ENCODE data around the gene NAGPA.

The NAGPA gene

GRCh38 chr16:5001571-5001970 lies 32.2 kb downstream of the NAGPA start:
- DNase-seq, result no peak

- no peak for DNase-seq
These were observed 33.1 kb downstream of the NAGPA start for GRCh38 chr16:5000573-5001001.

GRCh38 chr16:4994719-4995434 lies 38.9 kb downstream of the NAGPA start:
- no peak for DNase-seq

- no peak for DNase-seq
These were observed 42.0 kb downstream of the NAGPA start for GRCh38 chr16:4991754-4992153.

GRCh38 chr16:4990415-4990814 lies 43.3 kb downstream of the NAGPA start:
- DNase-seq, result no peak

- no peak for DNase-seq
These were observed 44.2 kb downstream of the NAGPA start for GRCh38 chr16:4989391-4990006.

- DNase-seq, result no peak
These were observed 45.1 kb downstream of the NAGPA start for GRCh38 chr16:4988647-4989046.

- DNase-seq, result no peak
These were observed 46.0 kb downstream of the NAGPA start for GRCh38 chr16:4987580-4988374.

- DNase-seq, result no peak
These were observed 46.5 kb downstream of the NAGPA start for GRCh38 chr16:4987250-4987579.

- DNase-seq, result no peak
These were observed 49.4 kb downstream of the NAGPA start for GRCh38 chr16:4984174-4984990.

GRCh38 chr16:4982056-4982867 lies 51.5 kb downstream of the NAGPA start:
- no peak for DNase-seq

GRCh38 chr16:4981473-4981872 lies 52.3 kb downstream of the NAGPA start:
- DNase-seq, result no peak

GRCh38 chr16:4980691-4981090 lies 53.0 kb downstream of the NAGPA start:
- DNase-seq, result no peak

- DNase-seq, result no peak
These were observed 53.7 kb downstream of the NAGPA start for GRCh38 chr16:4979736-4980660.

- no peak for DNase-seq
These were observed 54.6 kb downstream of the NAGPA start for GRCh38 chr16:4979164-4979563.

- DNase-seq, result no peak
These were observed 57.1 kb downstream of the NAGPA start for GRCh38 chr16:4976611-4977145.

GRCh38 chr16:4976079-4976478 lies 57.7 kb downstream of the NAGPA start:
- DNase-seq, result no peak
